Tibial nerve (tissue), 4 donors: ENCODE results near the gene ETV3.

Experiments
- EP300 ChIP-seq, 2 donors: sonication (generic); formaldehyde crosslinking; IDR thresholded peaks; one replicate each; pipeline ENCODE4 v1.6.1; 2017; ENCODE audit warnings: antibody characterized with exemption in 2 of 2, mild to moderate bottlenecking in 1 of 2
- POLR2A ChIP-seq, 2 donors: fragments of 450-650 bp; IDR thresholded peaks; one replicate each; pipeline ENCODE4 v1.6.1; 2017; ENCODE audit warnings: antibody characterized with exemption in 2 of 2, mild to moderate bottlenecking in 2 of 2, moderate library complexity in 2 of 2
- TF ChIP-seq, protein P1 (sequence below), 5 experiments: fragments of 200-600 bp in 3 of 5; fragments of 450-650 bp in 2 of 5; sonication (generic) in 3 of 5; IDR thresholded peaks; one replicate each; pipeline ENCODE4 v1.5.1; 2016 to 2019; ENCODE audit warnings: antibody characterized with exemption in 5 of 5, mild to moderate bottlenecking in 3 of 5, moderate library complexity in 2 of 5

GRCh38 chr1:157178490-157178889 lies 40.3 kb upstream of the ETV3 start:
- TF ChIP-seq, protein P1, sequence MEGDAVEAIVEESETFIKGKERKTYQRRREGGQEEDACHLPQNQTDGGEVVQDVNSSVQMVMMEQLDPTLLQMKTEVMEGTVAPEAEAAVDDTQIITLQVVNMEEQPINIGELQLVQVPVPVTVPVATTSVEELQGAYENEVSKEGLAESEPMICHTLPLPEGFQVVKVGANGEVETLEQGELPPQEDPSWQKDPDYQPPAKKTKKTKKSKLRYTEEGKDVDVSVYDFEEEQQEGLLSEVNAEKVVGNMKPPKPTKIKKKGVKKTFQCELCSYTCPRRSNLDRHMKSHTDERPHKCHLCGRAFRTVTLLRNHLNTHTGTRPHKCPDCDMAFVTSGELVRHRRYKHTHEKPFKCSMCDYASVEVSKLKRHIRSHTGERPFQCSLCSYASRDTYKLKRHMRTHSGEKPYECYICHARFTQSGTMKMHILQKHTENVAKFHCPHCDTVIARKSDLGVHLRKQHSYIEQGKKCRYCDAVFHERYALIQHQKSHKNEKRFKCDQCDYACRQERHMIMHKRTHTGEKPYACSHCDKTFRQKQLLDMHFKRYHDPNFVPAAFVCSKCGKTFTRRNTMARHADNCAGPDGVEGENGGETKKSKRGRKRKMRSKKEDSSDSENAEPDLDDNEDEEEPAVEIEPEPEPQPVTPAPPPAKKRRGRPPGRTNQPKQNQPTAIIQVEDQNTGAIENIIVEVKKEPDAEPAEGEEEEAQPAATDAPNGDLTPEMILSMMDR (IDR thresholded peaks at IDR 0.05): no peak
- TF ChIP-seq POLR2A (IDR thresholded peaks at IDR 0.05) (no peak), EP300 (IDR thresholded peaks at IDR 0.05) (no peak)
